NCI-H748 (cell line): ENCODE measurements around the gene LANCL2.

Source experiments
- DNase-seq: peaks from one replicate; lab custom pipeline; 2025; ENCODE audit not compliant: unreplicated experiment; lab: John Stamatoyannopoulos, UW

Gene LANCL2

GRCh38 chr7:55360486-55360885, 4.7 kb upstream of the LANCL2 start:
- DNase-seq: no peak

- DNase-seq: no peak
Observed at GRCh38 chr7:55361560-55361959, 3.6 kb upstream of the LANCL2 start.

GRCh38 chr7:55362927-55363326, 2.2 kb upstream of the LANCL2 start:
- no peak for DNase-seq

GRCh38 chr7:55363386-55364170, 1.6 kb upstream of the LANCL2 start:
- DNase-seq: no peak

GRCh38 chr7:55365675-55366460, 731 bp downstream of the LANCL2 start:
- peak; percentile 96 for DNase-seq

- DNase-seq: peak; percentile 65
Observed at GRCh38 chr7:55366461-55367070, 1.4 kb downstream of the LANCL2 start.

GRCh38 chr7:55367283-55367840, 2.2 kb downstream of the LANCL2 start:
- DNase-seq: no peak

- DNase-seq: no peak
Observed at GRCh38 chr7:55369427-55370400, 4.6 kb downstream of the LANCL2 start.

GRCh38 chr7:55374213-55374612, 9.1 kb downstream of the LANCL2 start:
- no peak for DNase-seq

- no peak for DNase-seq
Observed at GRCh38 chr7:55375237-55375636, 10.1 kb downstream of the LANCL2 start.

- DNase-seq: no peak
Observed at GRCh38 chr7:55377162-55377817, 12.2 kb downstream of the LANCL2 start.

- no peak for DNase-seq
Observed at GRCh38 chr7:55379285-55379684, 14.1 kb downstream of the LANCL2 start.

GRCh38 chr7:55381189-55381588, 16.1 kb downstream of the LANCL2 start:
- no peak for DNase-seq

- DNase-seq: no peak
Observed at GRCh38 chr7:55381696-55382095, 16.6 kb downstream of the LANCL2 start.

GRCh38 chr7:55382251-55382650, 17.1 kb downstream of the LANCL2 start:
- DNase-seq: no peak

- no peak for DNase-seq
Observed at GRCh38 chr7:55386541-55386940, 21.4 kb downstream of the LANCL2 start.

- peak; percentile 47 for DNase-seq
Observed at GRCh38 chr7:55387062-55387965, 22.2 kb downstream of the LANCL2 start.

- no peak for DNase-seq
Observed at GRCh38 chr7:55396233-55396785, 31.2 kb downstream of the LANCL2 start.

GRCh38 chr7:55397617-55398016, 32.5 kb downstream of the LANCL2 start:
- DNase-seq: no peak
